8988T (cell line): ENCODE measurements around the gene SCG3.
"Not testable (repeated sequence)": the region's sequence is repeated elsewhere in the genome, so short reads cannot be mapped to it uniquely, and the experiment has no call there.

Source experiments
- DNase-seq: peaks from one replicate; pipeline ENCODE4 v3.0.0; 2011

Gene SCG3

DNA sequence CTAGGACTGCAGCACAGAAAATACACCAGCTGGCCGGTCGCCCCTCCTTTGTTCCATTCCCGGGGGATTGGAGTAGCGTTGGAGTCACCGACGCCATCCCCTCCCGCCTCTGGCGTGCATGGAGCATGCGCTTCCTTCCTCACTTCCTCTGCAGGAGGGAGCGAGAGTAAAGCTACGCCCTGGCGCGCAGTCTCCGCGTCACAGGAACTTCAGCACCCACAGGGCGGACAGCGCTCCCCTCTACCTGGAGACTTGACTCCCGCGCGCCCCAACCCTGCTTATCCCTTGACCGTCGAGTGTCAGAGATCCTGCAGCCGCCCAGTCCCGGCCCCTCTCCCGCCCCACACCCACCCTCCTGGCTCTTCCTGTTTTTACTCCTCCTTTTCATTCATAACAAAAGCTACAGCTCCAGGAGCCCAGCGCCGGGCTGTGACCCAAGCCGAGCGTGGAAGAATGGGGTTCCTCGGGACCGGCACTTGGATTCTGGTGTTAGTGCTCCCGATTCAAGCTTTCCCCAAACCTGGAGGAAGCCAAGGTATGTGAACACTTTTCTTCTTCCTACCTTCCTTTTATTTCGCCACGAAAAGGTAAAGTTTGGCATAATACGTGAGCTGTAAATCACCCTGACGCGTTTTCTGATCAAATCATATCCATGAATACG, at the start of gene SCG3:
TSS of gene SCG3 (plus strand) at position 201 of the 661 bp plus-strand sequence. CDS start at position 454, 253 bp downstream.
- DNase-seq = no peak

DNA sequence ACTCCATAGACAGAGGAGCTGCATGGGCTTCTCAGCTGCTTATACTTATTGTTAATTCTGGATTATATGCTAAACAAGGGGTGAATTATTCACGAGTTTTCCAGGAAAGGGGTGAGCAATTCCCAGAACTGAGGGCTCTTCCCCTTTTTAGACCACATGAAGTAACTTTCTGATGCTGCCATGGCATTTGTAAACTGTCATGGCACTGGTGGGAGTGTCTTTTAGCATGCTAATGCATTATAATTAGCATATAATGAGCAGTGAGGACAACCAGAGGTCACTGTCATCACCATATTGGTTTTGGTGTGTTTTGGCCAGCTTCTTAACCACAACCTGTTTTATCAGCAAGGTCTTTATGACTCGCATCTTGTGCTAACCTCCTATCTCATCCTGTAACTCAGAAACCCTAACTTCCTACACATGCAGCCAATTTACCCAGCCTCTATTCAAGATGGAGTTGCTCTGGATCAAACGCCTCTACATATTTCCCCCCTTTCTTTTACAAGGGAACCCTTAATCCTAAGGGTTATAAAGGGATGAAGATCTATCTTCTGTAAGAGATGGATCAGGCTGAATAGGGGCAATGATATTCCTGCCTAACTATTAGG, 46.6 kb upstream of the SCG3 start:
- DNase-seq = no peak

DNA sequence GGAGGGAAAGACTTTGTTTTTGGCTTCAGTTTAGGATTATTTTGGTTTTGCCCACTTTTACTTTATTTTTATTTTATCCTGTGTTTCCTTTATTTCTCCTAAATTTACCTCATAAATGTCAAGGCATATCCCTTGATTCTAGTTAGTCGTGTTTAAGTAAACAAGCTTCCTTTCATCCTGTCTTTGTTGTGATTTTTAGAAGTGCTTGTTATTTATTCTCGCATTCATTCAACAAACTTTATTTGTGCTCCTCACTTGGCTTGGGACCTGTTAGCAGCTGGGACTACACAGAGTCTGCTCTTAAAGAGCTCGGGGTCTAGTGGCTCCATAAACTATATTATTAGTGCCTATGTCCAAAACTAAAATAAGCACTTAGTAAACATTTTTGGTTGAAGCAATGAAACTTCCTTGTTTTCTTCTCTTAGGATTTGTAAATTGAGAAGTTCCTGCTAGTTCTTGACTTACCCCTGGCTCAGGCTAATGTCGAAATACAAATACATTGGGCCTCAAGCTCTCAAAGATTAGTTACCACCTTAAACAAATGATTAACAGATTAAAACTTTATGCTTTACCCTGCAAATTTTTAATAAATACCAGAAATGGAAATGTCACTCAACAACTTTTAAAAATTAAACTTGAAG, 39.7 kb upstream of the SCG3 start:
- no peak for DNase-seq

DNA sequence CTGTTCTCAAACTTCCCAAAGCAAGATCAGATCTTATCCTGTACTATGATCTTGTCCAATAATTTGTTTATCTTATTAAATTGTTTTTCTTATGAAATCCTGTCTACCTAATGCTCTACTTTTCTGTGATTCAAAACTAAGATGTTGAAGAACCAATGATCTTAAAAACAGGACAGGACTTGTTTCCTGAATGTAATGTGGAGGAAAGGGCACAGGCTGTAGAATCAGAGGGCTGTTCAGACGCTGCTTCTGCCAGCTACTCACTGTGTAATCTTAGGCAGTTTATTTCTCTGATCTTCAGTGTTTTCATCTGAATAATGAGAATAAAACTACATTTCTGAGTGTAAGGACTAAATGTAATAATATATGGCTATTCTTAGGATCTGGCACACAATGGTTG, 38.6 kb upstream of the SCG3 start:
- DNase-seq = no peak

- no peak for DNase-seq
These were observed 34.2 kb upstream of the SCG3 start for GRCh38 chr15:51647128-51647562.

- DNase-seq = not testable (repeated sequence)
These were observed 33.2 kb upstream of the SCG3 start for GRCh38 chr15:51648101-51648500.

GRCh38 chr15:51648643-51649042, 32.7 kb upstream of the SCG3 start:
- DNase-seq = not testable (repeated sequence)

- no peak for DNase-seq
These were observed 31.4 kb upstream of the SCG3 start for GRCh38 chr15:51649659-51650521.

DNA sequence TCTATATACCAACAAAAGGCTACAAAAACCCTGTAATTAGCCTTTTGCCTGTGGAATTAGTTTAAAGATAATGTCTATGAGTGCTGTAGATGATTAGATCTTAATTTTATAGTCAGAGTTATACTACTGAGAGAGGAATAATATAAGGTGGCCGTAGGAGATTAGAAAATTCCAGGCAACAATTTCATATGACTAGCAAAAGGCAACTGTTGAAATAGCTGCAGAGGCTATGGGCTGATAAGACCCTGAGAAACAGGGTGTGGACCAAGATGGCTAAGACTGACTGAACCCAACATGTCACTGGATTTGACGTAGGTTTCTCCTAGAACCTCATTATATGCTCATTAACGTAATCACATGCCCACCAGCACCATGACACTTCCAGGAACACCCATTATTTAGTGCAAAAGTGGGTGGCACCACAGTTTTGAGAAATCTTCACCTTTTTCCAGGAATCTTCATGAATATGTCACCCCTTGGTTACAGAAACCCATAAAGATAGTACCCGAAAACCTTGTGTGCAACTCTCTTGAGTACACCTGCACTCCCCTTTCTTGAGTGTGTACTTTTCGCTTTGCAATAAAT, 29.1 kb upstream of the SCG3 start:
- no peak for DNase-seq

DNA sequence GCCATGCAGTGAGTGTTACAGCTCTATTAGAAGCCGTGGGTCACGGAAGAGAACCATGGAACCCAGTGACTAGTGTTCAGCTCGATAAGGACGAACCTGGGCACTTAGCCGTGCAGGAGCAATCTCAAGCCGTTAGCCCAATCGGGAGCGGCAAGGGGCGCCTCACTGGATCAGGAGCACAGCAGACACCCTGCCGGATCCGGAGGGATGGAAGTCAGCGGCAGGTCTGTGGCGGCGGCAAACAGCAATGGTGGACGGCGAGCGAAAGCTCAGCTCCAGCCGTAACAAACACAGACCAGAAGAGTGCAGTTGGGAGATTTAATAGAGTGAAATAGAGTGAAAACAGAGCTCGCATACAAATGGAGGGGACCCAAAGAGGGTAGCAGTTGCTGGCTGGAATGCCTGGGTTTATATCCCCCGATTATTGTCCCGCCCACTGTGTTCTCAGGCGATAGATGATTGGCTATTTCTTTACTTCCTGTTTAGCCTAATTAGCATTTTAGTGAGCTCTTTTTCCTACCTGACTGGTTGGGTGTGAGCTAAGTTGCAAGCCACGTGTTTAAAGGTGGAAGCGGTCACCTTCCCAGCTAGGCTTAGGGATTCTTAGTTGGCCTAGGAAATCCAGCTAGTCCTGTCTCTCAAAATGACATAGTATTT, 25.8 kb upstream of the SCG3 start:
- DNase-seq = not testable (repeated sequence)

- DNase-seq = no peak
These were observed 22.6 kb upstream of the SCG3 start for GRCh38 chr15:51658664-51659063.

DNA sequence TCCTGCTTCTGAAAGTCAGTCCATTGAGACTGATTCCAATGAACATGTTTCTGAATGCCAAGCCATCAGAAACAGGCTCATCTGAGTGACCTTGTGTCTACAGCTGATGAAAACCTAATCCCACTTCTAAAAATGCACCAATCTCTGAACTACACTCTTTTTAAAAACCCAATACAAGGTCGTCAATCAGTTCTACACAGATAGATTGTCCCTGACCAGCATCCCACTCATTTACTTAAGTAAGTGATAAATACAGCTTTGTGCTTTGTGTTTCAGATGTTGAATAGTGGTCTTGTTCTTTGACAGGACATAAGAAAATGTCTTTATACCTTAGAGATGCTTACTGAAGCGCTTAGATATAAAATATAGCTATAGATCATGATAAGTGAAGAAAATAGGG, 20.2 kb upstream of the SCG3 start:
- no peak for DNase-seq

GRCh38 chr15:51667478-51667877, 13.8 kb upstream of the SCG3 start:
- DNase-seq = no peak

- no peak for DNase-seq
These were observed 12.9 kb upstream of the SCG3 start for GRCh38 chr15:51668446-51668845.

GRCh38 chr15:51669381-51669780, 11.9 kb upstream of the SCG3 start:
- no peak for DNase-seq

GRCh38 chr15:51672155-51672687, 9.1 kb upstream of the SCG3 start:
- DNase-seq = no peak

DNA sequence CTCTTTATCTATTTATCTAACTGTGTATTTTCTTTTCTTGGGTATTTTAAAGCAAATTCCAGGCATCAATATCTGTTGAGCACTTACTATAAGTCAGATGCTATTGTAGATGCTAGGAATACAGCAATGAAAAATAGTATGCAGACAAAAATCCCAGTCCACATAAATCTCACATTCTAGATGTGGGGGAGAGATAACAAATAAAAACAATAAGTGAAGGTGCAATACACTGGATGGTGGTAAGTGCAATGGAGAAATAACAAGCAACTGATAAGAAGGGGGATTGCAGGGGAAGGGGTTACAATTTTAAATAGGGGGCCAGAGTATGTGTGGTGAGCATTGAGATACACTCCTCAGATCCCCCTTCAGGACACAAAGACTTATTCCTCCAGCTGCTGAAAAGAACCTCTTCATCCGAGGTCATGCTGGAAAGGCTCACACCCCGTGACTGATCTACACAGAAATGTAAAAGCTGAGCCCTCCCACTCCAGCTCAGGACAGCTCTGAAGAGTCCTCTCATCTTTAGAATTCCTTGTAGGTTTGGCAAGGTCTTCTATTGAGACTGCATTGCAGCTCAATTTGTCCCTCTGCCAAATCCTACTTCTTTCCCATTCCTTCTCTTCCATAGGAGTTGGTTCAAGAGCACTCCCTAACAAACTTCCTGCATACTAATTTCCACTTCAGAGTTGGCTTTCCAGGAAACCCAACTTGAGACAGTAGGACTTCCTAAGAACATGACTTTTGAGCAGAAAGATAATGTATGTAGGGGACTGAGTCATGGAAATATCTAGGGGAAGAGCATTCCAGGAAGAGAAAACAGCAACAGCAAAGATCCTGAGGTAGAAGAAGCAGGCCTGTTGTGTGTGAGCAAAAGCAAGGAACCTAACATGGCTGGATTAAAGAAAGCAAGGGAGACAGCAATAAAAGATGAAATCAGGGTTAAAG, 8.1 kb upstream of the SCG3 start:
- no peak for DNase-seq

DNA sequence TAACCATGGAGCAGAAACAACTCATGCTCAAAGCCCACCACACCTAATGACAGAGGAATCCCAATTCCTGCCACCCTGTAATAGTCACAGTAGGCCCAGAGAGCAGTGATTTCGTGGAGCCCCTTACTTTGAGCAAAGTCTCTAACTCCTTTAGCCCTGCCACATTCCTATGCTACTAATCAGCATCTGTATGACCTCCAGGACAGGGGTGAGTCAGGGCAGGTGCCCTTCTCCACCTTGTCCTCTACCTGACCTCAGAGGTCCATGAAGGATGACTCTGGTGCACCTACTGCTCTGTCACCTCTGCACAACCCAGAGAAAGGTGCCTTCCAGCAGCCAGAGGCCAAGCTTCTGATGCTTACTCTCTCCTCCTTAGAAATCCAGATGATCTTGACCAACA, 6.1 kb upstream of the SCG3 start:
- no peak for DNase-seq

- no peak for DNase-seq
These were observed 4.3 kb upstream of the SCG3 start for GRCh38 chr15:51677021-51677420.

DNA sequence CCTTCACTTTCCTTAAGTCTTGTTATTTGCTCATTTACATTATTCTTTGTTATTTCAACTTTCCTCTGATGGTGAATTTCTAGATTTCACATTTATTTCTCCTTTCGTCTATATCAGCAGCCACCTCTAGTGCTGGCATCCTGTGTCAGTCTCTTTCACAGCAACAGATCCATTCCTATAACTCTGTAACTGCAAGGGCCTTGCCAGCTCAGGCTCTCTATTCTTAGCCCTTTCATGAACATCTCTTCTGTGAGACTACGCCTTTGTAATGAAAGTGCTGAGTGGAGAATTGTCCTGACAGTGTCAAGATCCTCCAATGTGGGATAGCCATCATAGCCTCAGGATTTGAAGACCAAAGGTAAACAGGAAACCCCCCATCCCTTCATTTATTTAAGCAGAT, 3.9 kb upstream of the SCG3 start:
- DNase-seq = no peak

GRCh38 chr15:51678096-51678495, 3.2 kb upstream of the SCG3 start:
- no peak for DNase-seq
